Motor neuron (in vitro differentiated cells): ENCODE measurements around the gene IFNL2. TPM values are rescaled to one million over a fixed set of nuclear protein-coding genes. Genes with fewer than 3 reads are reported as not detected.
"Not testable (repeated sequence)": the region's sequence is repeated elsewhere in the genome, so short reads cannot be mapped to it uniquely, and the experiment has no call there.

Source experiments
- ATAC-seq, 8 experiments: fragments of 200-7000 bp; cut with Tn5 transposase; replicated peaks in 6 of 8; 2 replicates each; pipeline ENCODE4 v1.8.0; 2021; ENCODE audit warnings: mild to moderate bottlenecking in 8 of 8, moderate library complexity in 8 of 8
- H3K27ac ChIP-seq, 2 donors: fragments of 250-450 bp; sonication (Bioruptor Pico); 2 replicates each; pipeline ENCODE4 v1.9.0; 2021; ENCODE audit warnings: antibody characterized with exemption in 2 of 2, mild to moderate bottlenecking in 2 of 2, moderate library complexity in 1 of 2
- H3K4me1 ChIP-seq, 2 donors: fragments of 250-450 bp; sonication (Bioruptor Pico); replicated peaks in 1 of 2; 2 replicates each; pipeline ENCODE4 v1.6.1; 2021; ENCODE audit warnings: antibody characterized with exemption in 2 of 2, mild to moderate bottlenecking in 2 of 2, moderate library complexity in 1 of 2
- H3K4me3 ChIP-seq, 5 donors: fragments of 250-450 bp; sonication (Bioruptor Pico); 2 replicates each; pipeline ENCODE4 v1.9.0; 2021; ENCODE audit warnings: antibody characterized with exemption in 5 of 5, mild to moderate bottlenecking in 5 of 5, moderate library complexity in 4 of 5
- whole genome bisulfite sequencing, 10 experiments: fragments of 450-650 bp; shearing (Covaris generic); methylation state at CpG; one replicate each; pipeline ENCODE4 v1.0.0; 2022; 5-methylcytosine and 5-hydroxymethylcytosine counted together
- in situ Hi-C, 9 experiments: fragments of 400-800 bp; cut with MboI; loops; one replicate each; pipeline ENCODE4 v1.15.0; 2021; ENCODE audit warnings: low sequenced_read_pairs in 9 of 9, low pct_unique_long_range_greater_than_20kb in 2 of 9; ENCODE audit not compliant: unreplicated experiment in 9 of 9
- total RNA-seq, 8 experiments: library from RNA; unstranded; fragments of 300-600 nt; gene quantifications; 2 replicates each; pipeline versions ENCODE4 v1.2.3 to v1.2.4, GENCODE V29; 2022

Gene IFNL2
- not detected for total RNA-seq

DNA sequence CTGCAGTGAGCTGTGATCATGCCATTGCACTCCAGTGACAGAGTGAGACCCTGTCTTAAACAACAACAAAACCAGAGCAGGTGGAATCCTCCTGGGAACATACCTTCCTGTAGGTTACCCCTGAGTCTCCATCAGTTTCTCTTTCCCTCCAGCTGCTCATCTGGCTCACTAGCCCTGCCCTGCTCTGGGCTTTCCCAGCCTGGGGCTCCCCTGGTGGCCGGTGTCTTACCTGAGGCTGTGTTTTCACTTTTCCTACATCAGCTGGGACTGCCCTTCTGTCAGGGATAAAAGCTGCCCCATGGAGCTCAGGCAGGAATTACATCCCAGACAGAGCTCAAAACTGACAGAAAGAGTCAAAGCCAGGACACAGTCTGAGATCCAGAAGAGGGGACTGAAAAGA lies at the start of gene IFNL2:
Gene IFNL2 (plus strand): TSS at position 312 of the 400 bp plus-strand sequence. CDS start 173 bp downstream, outside the sequence.
- H3K4me1 ChIP-seq, H3K27ac ChIP-seq, in situ Hi-C loops, H3K4me3 ChIP-seq: not testable (repeated sequence)
- peak in 3 of 8 experiments; percentile 22 to 45 (median 27) for ATAC-seq
- no CpG with 5 or more reads among the region's 1 CpG for WGBS, 10 experiments

DNA sequence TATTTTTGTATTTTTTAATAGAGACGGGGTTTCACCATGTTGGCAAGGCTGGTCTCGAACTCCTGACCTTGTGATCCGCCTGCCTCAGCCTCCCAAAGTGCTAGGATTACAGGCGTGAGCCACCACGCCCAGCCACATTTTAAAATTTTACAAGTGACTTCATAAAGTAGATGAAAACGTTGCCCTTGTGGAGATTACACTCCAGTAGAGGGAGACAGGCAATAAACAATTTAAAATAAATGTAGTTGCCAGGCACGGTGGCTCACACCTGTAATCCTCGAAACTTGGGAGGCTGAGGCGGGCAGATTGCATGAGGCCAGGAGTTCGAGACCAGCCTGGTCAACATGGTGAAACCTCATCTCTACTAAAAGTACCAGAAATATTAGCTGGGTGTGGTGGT lies 49.1 kb upstream of the IFNL2 start:
- not testable (repeated sequence) for H3K4me3 ChIP-seq, H3K4me1 ChIP-seq, ATAC-seq, H3K27ac ChIP-seq
- in situ Hi-C loops, result loop anchor here in 1 of 9 experiments (10.0 kb wide), 1 partner anchor 106 kb away; the partner anchor contains the start of gene LRFN1
- WGBS, 10 experiments, result 0 to 46% (median 31%) methylated on average over 2 to 6 of the region's 10 CpGs; no CpG with 5 or more reads in 3 of the 10 experiments

DNA sequence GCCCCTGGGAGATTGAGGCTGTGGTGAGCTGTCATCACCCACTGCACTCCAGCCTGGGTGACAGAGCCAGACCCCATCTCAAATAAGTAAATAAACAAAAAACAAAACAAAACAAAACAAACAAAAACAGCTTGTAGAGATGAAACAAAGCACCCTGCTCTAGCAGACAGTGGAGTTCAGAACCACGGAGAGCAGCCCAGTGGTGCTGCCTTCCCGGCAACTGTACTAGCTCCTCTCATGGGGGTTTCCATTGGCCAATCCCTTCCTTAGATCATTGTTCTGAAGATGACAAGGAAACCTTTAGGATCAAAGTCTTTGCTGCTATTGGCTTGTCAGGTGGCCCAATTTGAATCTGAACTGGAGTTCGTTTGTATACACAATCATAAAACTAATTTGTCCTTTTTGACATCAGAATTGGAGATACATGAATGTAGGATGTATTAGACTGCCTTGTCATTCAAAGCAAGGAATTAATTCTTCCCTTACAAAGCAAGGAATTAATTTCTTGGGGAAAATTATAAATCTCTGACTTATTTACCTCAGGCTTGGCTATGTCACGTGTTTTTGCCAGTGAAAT lies 44.4 kb upstream of the IFNL2 start:
- in situ Hi-C loops, result no loop called here
- Histone ChIP-seq H3K4me1 (no peaks in the 10 kb centered on the region), H3K4me3 (no peak overlapping the region), H3K27ac (no peak overlapping the region)
- peak in 3 of 8 experiments; percentile 45 to 71 (median 59) for ATAC-seq
- WGBS, 10 experiments, result 0 to 27% (median 15%) methylated on average over 1 to 4 of the region's 4 CpGs

DNA sequence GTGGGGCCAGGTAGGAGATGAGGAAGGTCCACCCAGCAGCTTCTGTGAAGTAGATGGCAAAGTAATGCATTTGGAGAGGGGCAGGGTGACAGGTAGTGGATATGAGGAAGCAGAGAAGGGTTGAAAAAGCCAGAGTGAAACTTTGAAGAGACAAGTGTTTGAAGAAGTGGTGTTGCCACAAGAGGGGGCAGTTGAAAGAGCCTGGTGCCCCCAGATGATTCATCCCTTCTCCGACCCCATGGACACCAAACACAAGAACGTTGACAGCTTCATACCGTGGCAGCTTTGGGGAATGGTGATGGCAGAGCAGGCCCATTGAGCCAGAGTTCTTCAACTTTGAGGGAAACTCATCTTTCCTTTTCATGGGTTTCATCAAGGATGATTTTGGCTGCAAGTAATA lies 43.3 kb upstream of the IFNL2 start:
- no peak for ATAC-seq
- in situ Hi-C loops, result no loop called here
- Histone ChIP-seq H3K4me3 (no peak overlapping the region), H3K4me1 (no peaks in the 10 kb centered on the region), H3K27ac (no peak overlapping the region)
- WGBS, 10 experiments, result 0 to 50% (median 11%) methylated on average over 1 to 3 of the region's 3 CpGs; no CpG with 5 or more reads in 3 of the 10 experiments

GRCh38 chr19:39230096-39230764 lies 38.0 kb upstream of the IFNL2 start:
- in situ Hi-C loops, result no loop called here
- no peak for ATAC-seq

DNA sequence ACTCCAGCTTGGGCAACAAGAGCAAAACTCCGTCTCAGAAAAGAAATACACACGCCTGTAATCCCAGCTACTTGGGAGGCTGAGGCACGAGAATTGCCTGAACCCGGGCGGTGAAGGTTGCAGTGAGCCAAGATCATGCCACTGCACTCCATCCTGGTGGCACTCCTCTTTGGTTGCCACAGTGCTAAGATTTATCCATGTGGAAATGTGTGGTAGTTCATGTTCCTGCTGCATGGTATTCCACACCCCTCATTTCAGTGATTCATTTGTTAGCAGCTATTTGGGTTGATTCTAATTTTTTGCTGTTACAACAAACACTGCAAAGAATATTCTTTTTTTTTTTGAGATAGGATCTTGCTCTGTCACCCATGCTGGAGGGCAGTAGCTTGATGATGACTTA lies 35.5 kb upstream of the IFNL2 start:
- 11 to 92% (median 45%) methylated on average over 1 to 4 of the region's 5 CpGs; no CpG with 5 or more reads in 5 of the 10 experiments for WGBS, 10 experiments
- no peak for ATAC-seq

More at GRCh38 chr19:39230096-39230764, 38.0 kb upstream of the IFNL2 start:
- Histone ChIP-seq H3K4me3 (no peak overlapping the region), H3K27ac (no peak overlapping the region), H3K4me1 (no peaks in the 10 kb centered on the region)
- 33 to 57% (median 43%) methylated on average over 1 of the region's 2 CpGs; no CpG with 5 or more reads in 7 of the 10 experiments for WGBS, 10 experiments

DNA sequence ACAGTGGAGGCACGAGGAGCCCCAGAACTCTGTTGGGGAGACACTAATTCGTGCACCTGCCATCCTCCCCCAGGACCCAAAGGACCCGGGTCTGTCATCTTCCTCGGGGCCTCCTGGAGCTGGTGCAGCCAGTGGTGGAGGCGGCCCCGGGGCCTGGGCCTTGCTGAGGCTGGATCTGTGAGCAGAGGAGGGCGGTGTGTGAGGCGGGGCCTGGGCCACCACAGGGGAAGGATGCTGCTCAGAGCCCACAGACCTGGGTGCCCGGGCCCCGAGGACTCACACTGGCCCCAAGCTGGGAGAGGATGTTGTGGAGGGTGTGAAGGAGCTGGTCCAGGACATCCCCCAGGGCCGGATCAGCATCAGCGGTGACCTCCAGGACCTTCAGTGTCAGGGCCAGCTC lies 31.7 kb upstream of the IFNL2 start:
- no peak for ATAC-seq
- H3K4me1 ChIP-seq, result no peaks in the 10 kb centered on the region
- no peak overlapping the region for H3K27ac ChIP-seq
- WGBS, 10 experiments, result 8 to 66% methylated on average over 3 of the region's 12 CpGs; no CpG with 5 or more reads in 8 of the 10 experiments
- no peak overlapping the region for H3K4me3 ChIP-seq
- in situ Hi-C loops, result no loop called here

More for the DNA sequence above, 35.5 kb upstream of the IFNL2 start:
- Histone ChIP-seq H3K4me1 (no peaks in the 10 kb centered on the region), H3K4me3 (no peak overlapping the region), H3K27ac (no peak overlapping the region)
- in situ Hi-C loops, result no loop called here

DNA sequence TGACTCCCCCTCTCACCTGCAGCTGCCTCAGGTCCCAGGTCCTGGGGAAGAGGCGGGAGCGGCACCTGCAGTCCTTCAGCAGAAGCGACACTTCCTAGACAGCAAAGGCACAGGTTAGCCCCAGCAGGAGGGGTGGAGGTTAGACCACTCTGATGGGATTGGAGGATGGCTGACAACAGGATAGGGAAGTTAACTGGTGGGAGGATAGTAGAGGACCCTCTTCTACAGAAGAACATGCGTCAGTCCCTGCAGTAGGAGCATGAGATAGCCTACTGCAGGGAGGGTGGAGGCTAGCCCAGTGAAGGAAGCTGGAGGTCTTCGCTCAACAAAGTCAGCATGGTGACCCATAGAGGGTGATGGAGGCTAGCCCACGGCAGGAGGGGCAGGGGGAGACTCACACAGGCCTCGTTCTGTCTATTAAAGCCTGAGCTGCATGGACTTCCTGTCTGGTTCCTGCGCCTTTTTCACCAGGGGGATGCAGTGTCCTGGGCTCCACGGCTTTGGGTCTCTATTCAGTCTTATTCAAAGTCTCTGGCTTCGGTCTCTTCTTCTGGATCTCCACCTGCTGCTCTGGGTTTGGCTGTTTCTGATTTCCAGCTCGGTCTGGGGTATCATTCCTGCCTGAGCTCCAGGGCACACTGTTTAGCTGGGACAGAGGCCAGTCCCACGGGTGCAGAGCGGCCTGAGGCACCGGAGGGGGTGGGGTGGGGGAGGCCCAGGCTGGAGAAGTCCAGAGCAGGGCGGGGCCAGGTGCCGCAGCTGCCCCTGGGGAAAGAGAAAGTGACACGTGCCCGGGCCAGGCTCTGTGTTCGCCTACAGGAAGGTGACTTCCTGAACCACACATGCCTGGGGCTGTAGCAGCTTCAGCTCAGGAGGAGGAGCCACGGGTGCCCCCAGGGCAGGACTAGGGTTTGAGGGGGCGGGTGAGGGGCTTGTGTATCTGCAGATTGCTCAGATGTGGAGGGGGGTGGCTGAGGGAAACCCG lies 30.7 kb upstream of the IFNL2 start:
- peak in 6 of 8 experiments; percentile 36 to 71 (median 56) for ATAC-seq
- WGBS, 10 experiments, result 39 to 100% (median 64%) methylated on average over 1 to 6 of the region's 22 CpGs; no CpG with 5 or more reads in 4 of the 10 experiments
- in situ Hi-C loops, result no loop called here
- no peak overlapping the region for H3K27ac ChIP-seq
- no peaks in the 10 kb centered on the region for H3K4me1 ChIP-seq
- no peak overlapping the region for H3K4me3 ChIP-seq

- ATAC-seq, result no peak
Measured at GRCh38 chr19:39238209-39238608, 30.0 kb upstream of the IFNL2 start.

GRCh38 chr19:39238944-39239343 lies 29.3 kb upstream of the IFNL2 start:
- ATAC-seq, result no peak
- WGBS, 10 experiments, result 64 to 100% (median 72%) methylated on average over 1 to 5 of the region's 6 CpGs; no CpG with 5 or more reads in 3 of the 10 experiments
- H3K27ac ChIP-seq, result no peak overlapping the region
- no peaks in the 10 kb centered on the region for H3K4me1 ChIP-seq
- H3K4me3 ChIP-seq, result no peak overlapping the region
- in situ Hi-C loops, result no loop called here

More at GRCh38 chr19:39238209-39238608, 30.0 kb upstream of the IFNL2 start:
- Histone ChIP-seq H3K27ac (no peak overlapping the region), H3K4me3 (no peak overlapping the region), H3K4me1 (no peaks in the 10 kb centered on the region)
- in situ Hi-C loops, result no loop called here
- WGBS, 10 experiments, result 39 to 62% (median 49%) methylated on average over 3 to 5 of the region's 6 CpGs; no CpG with 5 or more reads in 7 of the 10 experiments

- in situ Hi-C loops, result no loop called here
- WGBS, 10 experiments, result 40 to 92% (median 73%) methylated on average over 1 to 7 of the region's 7 CpGs; no CpG with 5 or more reads in 2 of the 10 experiments
- Histone ChIP-seq H3K4me3 (no peak overlapping the region), H3K27ac (no peak overlapping the region), H3K4me1 (no peaks in the 10 kb centered on the region)
- ATAC-seq, result no peak
Measured at GRCh38 chr19:39240421-39240820, 27.8 kb upstream of the IFNL2 start.

- H3K4me3 ChIP-seq, ATAC-seq, in situ Hi-C loops, H3K27ac ChIP-seq, H3K4me1 ChIP-seq: not testable (repeated sequence)
- no CpG with 5 or more reads among the region's 13 CpGs for WGBS, 10 experiments
Measured at GRCh38 chr19:39243741-39244140, 24.5 kb upstream of the IFNL2 start.
